SK-N-SH treated with all-trans-retinoic acid at 6 μM for 48 hours (cell line): ENCODE results near the gene TRIM71.

Experiments used
- BACH2 ChIP-seq: fragments of 250-450 bp; sonication (Bioruptor Pico); IDR thresholded peaks from 2 replicates; pipeline ENCODE4 v1.9.0; 2021; ENCODE audit warnings: mild to moderate bottlenecking, borderline replicate concordance
- CSRNP3 ChIP-seq: fragments of 250-450 bp; sonication (Bioruptor Pico); IDR thresholded peaks from 2 replicates; pipeline ENCODE4 v1.5.1; 2021; ENCODE audit warnings: mild to moderate bottlenecking, moderate library complexity
- PATZ1 ChIP-seq: fragments of 250-450 bp; sonication (Bioruptor Pico); IDR thresholded peaks from 2 replicates; pipeline ENCODE4 v1.8.0; 2020; ENCODE audit warnings: mild to moderate bottlenecking, moderate library complexity, borderline replicate concordance
- SNAI2 ChIP-seq: fragments of 250-450 bp; sonication (Bioruptor Pico); IDR thresholded peaks from 2 replicates; pipeline ENCODE4 v1.5.0; 2020; ENCODE audit warnings: mild to moderate bottlenecking, moderate library complexity
- ZFP3 ChIP-seq: fragments of 250-450 bp; sonication (Bioruptor Pico); IDR thresholded peaks from 2 replicates; pipeline ENCODE4 v1.5.0; 2020; ENCODE audit warnings: mild to moderate bottlenecking, moderate library complexity
- ZFP30 ChIP-seq: fragments of 450-650 bp; formaldehyde crosslinking; IDR thresholded peaks from 2 replicates; pipeline ENCODE4 v1.5.0; 2022; ENCODE audit warnings: mild to moderate bottlenecking, moderate library complexity
- ZNF565 ChIP-seq: fragments of 450-650 bp; formaldehyde crosslinking; conservative IDR thresholded peaks from 2 replicates; pipeline ENCODE4 v1.5.0; 2020; ENCODE audit warnings: low read depth, mild to moderate bottlenecking, moderate library complexity

- TF ChIP-seq PATZ1 (CRISPR knock-in tag) (no peak), ZNF565 (CRISPR knock-in tag) (no peak), ZFP30 (CRISPR knock-in tag) (no peak), SNAI2 (no peak), ZFP3 (CRISPR knock-in tag) (no peak), BACH2 (no peak), CSRNP3 (CRISPR knock-in tag) (no peak)
Observed at GRCh38 chr3:32876920-32877319, 59.1 kb downstream of the TRIM71 start.
